Stimulated activated CD8-positive, alpha-beta memory T cell treated with anti-CD3 and anti-CD28 coated beads, Interleukin-15, amount 100 ng/mL, for 1 hour (primary cell): Measurements from ENCODE around the gene ACVRL1.

Experiments
- DNase-seq: peaks from one replicate; pipeline ENCODE4 v3.0.0-alpha.2; 2020; ENCODE audit warnings: low read depth

Gene ACVRL1

GRCh38 chr12:51915951-51916350 lies 8.6 kb downstream of the ACVRL1 start:
- DNase-seq: no peak

- DNase-seq: no peak
Observed at GRCh38 chr12:51917041-51917590, 9.8 kb downstream of the ACVRL1 start.

- no peak for DNase-seq
Observed at GRCh38 chr12:51917746-51918453, 10.6 kb downstream of the ACVRL1 start.

- no peak for DNase-seq
Observed at GRCh38 chr12:51920046-51920445, 12.7 kb downstream of the ACVRL1 start.

- no peak for DNase-seq
Observed at GRCh38 chr12:51921017-51921725, 13.9 kb downstream of the ACVRL1 start.

GRCh38 chr12:51922146-51922545 lies 14.8 kb downstream of the ACVRL1 start:
- no peak for DNase-seq

GRCh38 chr12:51922762-51923505 lies 15.6 kb downstream of the ACVRL1 start:
- DNase-seq: no peak

- peak; percentile 21 for DNase-seq
Observed at GRCh38 chr12:51923506-51924365, 16.4 kb downstream of the ACVRL1 start.

GRCh38 chr12:51924551-51925319 lies 17.4 kb downstream of the ACVRL1 start:
- no peak for DNase-seq

GRCh38 chr12:51925346-51926063 lies 18.2 kb downstream of the ACVRL1 start:
- DNase-seq: no peak

GRCh38 chr12:51926064-51926632 lies 18.8 kb downstream of the ACVRL1 start:
- DNase-seq: no peak

GRCh38 chr12:51926718-51927117 lies 19.4 kb downstream of the ACVRL1 start:
- DNase-seq: peak; percentile 22

GRCh38 chr12:51932218-51933076 lies 25.1 kb downstream of the ACVRL1 start:
- DNase-seq: no peak

- DNase-seq: no peak
Observed at GRCh38 chr12:51934080-51934479, 26.8 kb downstream of the ACVRL1 start.

GRCh38 chr12:51937926-51938325 lies 30.6 kb downstream of the ACVRL1 start:
- DNase-seq: no peak

- DNase-seq: no peak
Observed at GRCh38 chr12:51938726-51939125, 31.4 kb downstream of the ACVRL1 start.

GRCh38 chr12:51941011-51941581 lies 33.8 kb downstream of the ACVRL1 start:
- no peak for DNase-seq

- DNase-seq: no peak
Observed at GRCh38 chr12:51941604-51942003, 34.3 kb downstream of the ACVRL1 start.

- no peak for DNase-seq
Observed at GRCh38 chr12:51942056-51942455, 34.8 kb downstream of the ACVRL1 start.
